ENCODE results near the gene C2orf66.

C2orf66 gene

DNA sequence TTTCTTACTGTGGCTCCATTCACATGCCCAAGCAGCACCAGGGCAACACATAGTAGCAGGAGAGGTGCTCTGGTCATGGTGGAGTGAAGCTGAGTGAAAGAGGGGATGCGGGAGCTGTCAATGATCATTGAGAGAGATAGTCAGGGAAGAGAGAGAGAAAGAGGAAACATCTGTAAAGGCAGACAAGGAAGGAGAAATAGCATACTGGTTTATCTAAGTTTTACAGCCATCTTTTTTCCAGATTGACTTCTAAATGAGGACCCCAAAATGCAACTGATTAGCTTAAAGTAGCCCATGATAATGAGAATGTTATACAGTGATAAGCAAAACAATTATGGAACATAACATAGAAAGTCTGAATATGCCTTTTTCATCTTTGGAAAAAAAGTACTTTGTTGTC, at the start of gene C2orf66:
Gene C2orf66 (minus strand): TSS at position 96 of the 400 bp plus-strand sequence. CDS start 19 bp downstream, at position 77.
- Mint-ChIP-seq H3K4me3 (no peak within 1 kb of the TSS), H3K4me1 (no peaks in the 10 kb centered on the region), H3K27ac (no peak within 1 kb of the TSS), H3K36me3 (peaks cover 4% of the 10 kb centered on the region), H3K9me3 (peaks cover 5% of the 10 kb centered on the region), H3K27me3 (peaks cover 18% of the 10 kb centered on the region)

GRCh38 chr2:196854629-196855028, 45.5 kb upstream of the C2orf66 start:
- H3K27me3 Mint-ChIP-seq = no peaks in the 10 kb centered on the region
- peaks cover 11% of the 10 kb centered on the region for H3K9me3 Mint-ChIP-seq
- H3K36me3 Mint-ChIP-seq = peaks cover 23% of the 10 kb centered on the region
- H3K4me1 Mint-ChIP-seq = no peaks in the 10 kb centered on the region
- no peak overlapping the region for H3K4me3 Mint-ChIP-seq
- H3K27ac Mint-ChIP-seq = no peak overlapping the region

DNA sequence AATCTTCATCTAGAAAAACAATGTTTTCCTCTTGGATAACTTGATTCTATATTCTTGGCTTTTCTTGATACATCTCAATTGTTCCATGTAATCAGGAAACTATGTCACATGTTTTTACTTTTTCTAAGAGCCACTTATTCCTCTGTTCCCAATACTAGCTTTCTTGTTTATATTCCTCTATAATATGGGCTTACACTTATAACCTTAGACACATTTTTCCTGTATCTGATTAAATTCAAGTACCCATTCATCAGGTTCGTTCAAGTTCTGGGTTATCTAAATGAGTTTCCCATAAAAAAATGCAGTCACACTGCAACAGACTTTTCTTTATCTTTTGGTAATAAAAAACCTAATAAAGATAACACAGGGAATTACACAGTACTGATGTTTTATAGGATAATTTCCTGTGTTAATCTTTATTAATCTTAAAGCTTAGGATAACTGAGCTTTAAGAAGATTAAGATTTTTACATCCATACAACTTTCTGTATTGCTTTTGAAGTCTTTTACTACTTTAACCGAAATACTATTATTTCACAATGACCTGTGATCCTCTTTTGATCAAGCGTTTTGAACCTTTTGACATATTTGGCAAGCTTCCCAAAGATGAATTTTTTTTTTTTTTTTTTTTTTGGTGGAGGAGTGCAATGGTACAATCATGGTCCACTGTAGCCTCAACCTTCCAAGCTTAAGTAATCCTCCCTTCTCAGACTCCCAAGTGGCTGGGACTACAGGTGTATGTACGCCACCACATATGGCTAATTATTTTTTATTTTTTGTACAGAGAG, 44.3 kb upstream of the C2orf66 start:
- Mint-ChIP-seq H3K36me3 (peaks cover 13% of the 10 kb centered on the region), H3K27me3 (no peaks in the 10 kb centered on the region), H3K9me3 (peaks cover 2% of the 10 kb centered on the region), H3K4me3 (no peak overlapping the region), H3K27ac (no peak overlapping the region), H3K4me1 (no peaks in the 10 kb centered on the region)

GRCh38 chr2:196851088-196851487, 41.9 kb upstream of the C2orf66 start:
- H3K4me3 Mint-ChIP-seq = no peak overlapping the region
- H3K27me3 Mint-ChIP-seq = no peaks in the 10 kb centered on the region
- no peak overlapping the region for H3K27ac Mint-ChIP-seq
- H3K9me3 Mint-ChIP-seq = no peaks in the 10 kb centered on the region
- peaks cover 9% of the 10 kb centered on the region for H3K36me3 Mint-ChIP-seq
- H3K4me1 Mint-ChIP-seq = peaks cover 6% of the 10 kb centered on the region

DNA sequence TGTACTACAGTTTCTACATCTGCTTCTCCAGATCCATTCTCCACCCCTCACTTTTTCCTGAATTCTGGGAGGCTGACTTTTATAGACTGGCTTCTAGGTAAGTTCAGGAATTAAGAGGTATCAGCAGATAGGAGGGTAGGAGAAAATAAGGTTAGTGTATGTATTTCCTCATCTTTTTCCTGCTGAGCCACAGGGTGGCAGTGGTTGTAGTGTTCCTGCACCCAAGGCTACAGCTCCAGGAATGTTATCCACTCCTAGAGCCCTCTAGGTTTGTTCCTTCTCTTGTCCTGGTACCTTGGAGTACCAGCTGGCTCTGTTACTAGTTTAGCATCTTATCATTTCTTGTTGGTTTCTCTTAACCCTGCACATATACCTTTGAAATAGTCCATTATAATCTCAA, 40.7 kb upstream of the C2orf66 start:
- Mint-ChIP-seq H3K27me3 (no peaks in the 10 kb centered on the region), H3K36me3 (peaks cover 13% of the 10 kb centered on the region), H3K4me1 (peaks cover 6% of the 10 kb centered on the region), H3K4me3 (no peak overlapping the region), H3K9me3 (no peaks in the 10 kb centered on the region), H3K27ac (no peak overlapping the region)

- Mint-ChIP-seq H3K27me3 (no peaks in the 10 kb centered on the region), H3K4me3 (no peak overlapping the region), H3K27ac (no peak overlapping the region), H3K9me3 (no peaks in the 10 kb centered on the region), H3K4me1 (peaks cover 6% of the 10 kb centered on the region), H3K36me3 (peaks cover 10% of the 10 kb centered on the region)
Measured at GRCh38 chr2:196846295-196846694, 37.1 kb upstream of the C2orf66 start.

DNA sequence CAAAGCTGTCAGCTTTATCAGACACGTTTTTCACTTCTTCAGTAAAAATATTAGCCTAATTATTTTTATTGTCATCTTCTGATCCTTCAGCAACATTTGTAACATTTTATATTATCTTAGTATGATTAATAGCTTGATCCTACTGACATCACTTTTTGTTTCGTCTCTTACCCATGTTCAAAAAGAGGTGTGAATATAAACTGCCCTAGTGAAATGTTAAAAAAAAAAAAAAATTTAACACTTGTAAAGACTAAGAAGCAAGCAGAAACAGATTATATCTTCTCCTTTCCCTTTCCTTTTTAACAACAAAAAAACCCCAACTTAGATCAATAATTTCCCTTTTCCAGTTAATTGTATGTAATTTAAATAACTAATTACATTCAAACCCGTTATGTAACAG, 36.2 kb upstream of the C2orf66 start:
- Mint-ChIP-seq H3K4me3 (no peak overlapping the region), H3K27me3 (no peaks in the 10 kb centered on the region), H3K4me1 (peaks cover 6% of the 10 kb centered on the region), H3K36me3 (peaks cover 13% of the 10 kb centered on the region), H3K27ac (no peak overlapping the region), H3K9me3 (no peaks in the 10 kb centered on the region)

- Mint-ChIP-seq H3K27me3 (no peaks in the 10 kb centered on the region), H3K9me3 (no peaks in the 10 kb centered on the region), H3K4me3 (no peak overlapping the region), H3K4me1 (no peaks in the 10 kb centered on the region), H3K27ac (no peak overlapping the region), H3K36me3 (peaks cover 10% of the 10 kb centered on the region)
Measured at GRCh38 chr2:196840171-196840570, 31.0 kb upstream of the C2orf66 start.

DNA sequence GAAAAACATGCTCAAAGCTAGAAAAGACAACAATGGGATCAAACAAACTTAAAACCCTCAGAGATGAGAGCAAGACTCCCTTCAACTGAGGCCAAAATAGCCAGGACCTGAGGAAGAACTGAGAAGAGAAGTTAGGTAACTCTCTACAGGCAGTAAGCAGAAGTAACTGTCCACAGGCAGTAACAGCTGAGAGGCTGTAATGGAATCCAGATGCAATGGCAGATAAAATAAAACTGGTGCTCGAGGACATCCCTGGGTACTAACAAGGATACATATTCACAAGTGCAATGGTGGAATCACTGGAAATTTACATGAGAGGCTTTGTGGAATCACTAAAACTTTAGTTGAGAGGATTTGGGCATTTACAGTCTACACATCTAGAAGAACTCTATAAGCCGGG, 30.4 kb upstream of the C2orf66 start:
- Mint-ChIP-seq H3K4me1 (no peaks in the 10 kb centered on the region), H3K36me3 (peaks cover 9% of the 10 kb centered on the region), H3K27me3 (no peaks in the 10 kb centered on the region), H3K4me3 (no peak overlapping the region), H3K9me3 (no peaks in the 10 kb centered on the region), H3K27ac (no peak overlapping the region)

DNA sequence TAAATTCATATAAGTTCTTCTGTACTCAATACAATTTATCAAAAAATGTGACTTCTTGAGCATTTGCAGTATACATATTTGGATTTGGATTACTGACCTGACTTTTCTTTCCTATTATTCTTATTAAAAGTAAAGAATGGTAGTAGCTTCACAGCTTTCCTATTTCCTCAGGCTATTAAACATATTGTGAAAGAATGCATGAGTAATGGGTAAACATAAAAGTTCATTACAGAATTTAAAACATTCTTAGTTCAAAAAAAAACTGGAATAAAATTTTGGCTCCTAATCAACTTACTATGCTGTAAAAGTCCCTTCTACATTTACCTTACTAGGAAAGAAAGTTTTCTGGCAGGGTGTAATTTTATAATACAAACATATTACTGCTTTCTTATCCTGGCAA, 27.3 kb upstream of the C2orf66 start:
- no peak overlapping the region for H3K4me3 Mint-ChIP-seq
- no peak overlapping the region for H3K27ac Mint-ChIP-seq
- H3K27me3 Mint-ChIP-seq = no peaks in the 10 kb centered on the region
- H3K4me1 Mint-ChIP-seq = no peaks in the 10 kb centered on the region
- no peaks in the 10 kb centered on the region for H3K9me3 Mint-ChIP-seq
- H3K36me3 Mint-ChIP-seq = peaks cover 8% of the 10 kb centered on the region

- no peaks in the 10 kb centered on the region for H3K9me3 Mint-ChIP-seq
- no peaks in the 10 kb centered on the region for H3K27me3 Mint-ChIP-seq
- H3K27ac Mint-ChIP-seq = no peak overlapping the region
- no peaks in the 10 kb centered on the region for H3K36me3 Mint-ChIP-seq
- no peak overlapping the region for H3K4me3 Mint-ChIP-seq
- H3K4me1 Mint-ChIP-seq = peaks cover 5% of the 10 kb centered on the region
Measured at GRCh38 chr2:196830701-196831100, 21.5 kb upstream of the C2orf66 start.

GRCh38 chr2:196827356-196827755, 18.2 kb upstream of the C2orf66 start:
- Mint-ChIP-seq H3K27me3 (no peaks in the 10 kb centered on the region), H3K27ac (no peak overlapping the region), H3K4me1 (peaks cover 5% of the 10 kb centered on the region), H3K9me3 (no peaks in the 10 kb centered on the region), H3K4me3 (no peak overlapping the region), H3K36me3 (no peaks in the 10 kb centered on the region)

DNA sequence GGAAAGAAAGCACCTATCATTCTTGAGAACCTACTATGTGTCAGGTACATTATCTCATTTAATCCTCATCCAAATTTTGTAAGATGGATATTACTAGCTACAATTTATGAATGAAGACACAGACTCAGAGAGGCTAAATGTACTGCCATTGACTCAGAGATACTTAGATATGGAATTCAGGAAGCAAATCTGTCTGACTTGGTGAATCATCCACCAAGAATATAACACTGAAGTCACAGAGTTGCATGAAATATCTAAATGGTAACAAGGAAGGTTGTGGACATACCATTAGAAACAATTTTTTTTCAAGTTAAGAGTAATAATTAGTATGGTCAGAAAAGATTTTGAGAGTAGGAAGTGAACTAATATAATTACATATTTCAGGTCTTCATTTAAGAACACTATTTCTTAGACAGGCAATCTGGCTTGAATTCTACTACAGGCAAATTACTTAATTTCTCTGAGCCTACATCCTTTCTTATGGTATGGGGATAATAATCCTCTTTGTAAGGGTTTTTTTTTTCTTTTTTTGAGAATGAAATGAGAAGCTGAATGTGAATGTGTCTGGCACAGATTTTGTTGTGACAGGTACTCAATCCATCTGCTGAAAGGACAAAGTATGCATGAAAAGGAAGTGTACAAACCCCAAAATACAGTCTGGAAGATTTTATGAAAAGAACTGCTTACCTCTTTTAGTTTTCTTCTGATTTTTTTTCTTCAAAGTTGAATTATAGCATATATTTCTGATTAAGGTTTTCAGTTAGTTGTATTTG, 14.8 kb upstream of the C2orf66 start:
- peaks cover 5% of the 10 kb centered on the region for H3K4me1 Mint-ChIP-seq
- H3K4me3 Mint-ChIP-seq = no peak overlapping the region
- no peaks in the 10 kb centered on the region for H3K36me3 Mint-ChIP-seq
- peaks cover 7% of the 10 kb centered on the region for H3K27me3 Mint-ChIP-seq
- no peak overlapping the region for H3K27ac Mint-ChIP-seq
- H3K9me3 Mint-ChIP-seq = peaks cover 11% of the 10 kb centered on the region

DNA sequence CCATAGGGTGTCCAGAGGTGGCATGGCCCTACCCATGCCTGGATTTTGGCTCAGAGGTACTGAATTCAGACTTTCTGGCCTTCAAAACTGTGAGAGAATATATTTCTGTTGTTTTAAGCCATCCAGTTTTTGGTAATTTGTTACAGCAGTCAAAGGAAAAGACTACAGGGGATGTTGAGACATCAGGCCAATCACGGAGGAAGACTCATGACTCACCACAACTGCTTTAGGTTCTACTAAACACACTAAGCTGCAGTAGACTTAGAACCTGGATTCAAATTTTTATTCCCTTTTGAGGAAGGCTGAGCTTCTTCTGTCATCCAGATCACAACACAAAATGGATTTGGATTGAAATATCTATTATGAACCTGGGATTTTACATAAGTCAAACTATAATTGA, 12.0 kb upstream of the C2orf66 start:
- H3K27me3 Mint-ChIP-seq = peaks cover 15% of the 10 kb centered on the region
- H3K4me1 Mint-ChIP-seq = no peaks in the 10 kb centered on the region
- no peak overlapping the region for H3K27ac Mint-ChIP-seq
- peaks cover 19% of the 10 kb centered on the region for H3K9me3 Mint-ChIP-seq
- peaks cover 4% of the 10 kb centered on the region for H3K36me3 Mint-ChIP-seq
- no peak overlapping the region for H3K4me3 Mint-ChIP-seq

- H3K4me1 Mint-ChIP-seq = no peaks in the 10 kb centered on the region
- H3K9me3 Mint-ChIP-seq = peaks cover 5% of the 10 kb centered on the region
- H3K4me3 Mint-ChIP-seq = no peak overlapping the region
- H3K27ac Mint-ChIP-seq = no peak overlapping the region
- H3K27me3 Mint-ChIP-seq = peaks cover 19% of the 10 kb centered on the region
- H3K36me3 Mint-ChIP-seq = peaks cover 4% of the 10 kb centered on the region
Measured at GRCh38 chr2:196808083-196808665, 981 bp downstream of the C2orf66 start.

GRCh38 chr2:196804381-196804780, 4.8 kb downstream of the C2orf66 start:
- H3K27ac Mint-ChIP-seq = no peak overlapping the region
- peaks cover 3% of the 10 kb centered on the region for H3K27me3 Mint-ChIP-seq
- no peaks in the 10 kb centered on the region for H3K36me3 Mint-ChIP-seq
- H3K4me1 Mint-ChIP-seq = peaks cover 20% of the 10 kb centered on the region
- H3K9me3 Mint-ChIP-seq = no peaks in the 10 kb centered on the region
- no peak overlapping the region for H3K4me3 Mint-ChIP-seq

All from activated naive CD4-positive, alpha-beta T cell treated with anti-CD3 and anti-CD28 coated beads, Interleukin-2, amount 50 U/mL, for 24 hours (primary cell).